ENCODE measurements around the gene TLE5.

TLE5 gene

DNA sequence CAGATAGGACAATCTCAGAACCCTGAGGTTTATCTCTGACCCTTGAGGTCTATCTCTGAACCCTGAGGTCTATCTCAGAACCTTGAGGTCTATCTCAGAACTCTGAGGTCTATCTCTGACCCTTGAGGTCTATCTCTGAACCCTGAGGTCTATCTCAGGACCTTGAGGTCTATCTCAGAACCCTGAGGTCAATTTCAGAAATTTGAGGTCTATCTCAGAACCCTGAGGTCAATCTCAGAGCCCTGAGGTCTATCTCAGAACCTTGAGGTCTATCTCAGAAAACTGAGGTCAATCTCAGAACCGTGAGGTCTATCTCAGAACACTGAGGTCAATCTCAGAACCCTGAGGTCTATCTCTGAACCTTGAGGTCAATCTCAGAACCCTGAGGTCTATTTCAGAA lies 35.5 kb downstream of the TLE5 start:
- Histone ChIP-seq H2BK5ac (ENCODE audit: low read length) (no peak overlapping the region), H2AFZ (ENCODE audit: low read length) (no peak overlapping the region), H3K18ac (ENCODE audit: low read length) (no peak overlapping the region), H3K14ac (ENCODE audit: low read length) (no peak overlapping the region), H2BK12ac (ENCODE audit: low read length) (no peak overlapping the region), H3K9me3 (replicated peaks in 1 of 2; ENCODE audit: control insufficient read depth in 2 of 2, insufficient read depth in 1 of 2, low read depth in 1 of 2, low read length in 2 of 2) (peaks cover 0 to 9% of the 10 kb centered on the region in 2 donors), H3K4me2 (ENCODE audit: insufficient read depth, low read length, poor library complexity, severe bottlenecking) (no peak overlapping the region), H3K36me3 (replicated peaks in 1 of 2; ENCODE audit: control insufficient read depth in 2 of 2, insufficient read depth in 2 of 2, low read length in 2 of 2) (no peaks in the 10 kb centered on the region), H3K79me1 (ENCODE audit: low read depth, low read length) (no peaks in the 10 kb centered on the region), H3K4me3 (ENCODE audit: low read length in 2 of 2) (no peak overlapping the region), H2BK15ac (ENCODE audit: low read length) (no peak overlapping the region), H4K91ac (ENCODE audit: low read depth, low read length, poor library complexity) (no peak overlapping the region), H4K8ac (ENCODE audit: low read depth, low read length) (no peak overlapping the region), H2AK5ac (ENCODE audit: low read depth, low read length) (no peak overlapping the region), H3K4ac (ENCODE audit: low read length) (no peak overlapping the region), H3K4me1 (ENCODE audit: control insufficient read depth in 2 of 2, insufficient read depth in 1 of 2, low read depth in 1 of 2, low read length in 2 of 2) (peaks cover 5 to 10% of the 10 kb centered on the region in 2 donors), H3K27ac (replicated peaks; ENCODE audit: low read length) (no peak overlapping the region), H3K9ac (ENCODE audit: low read depth, low read length, poor library complexity) (no peak overlapping the region), H3K27me3 (ENCODE audit: control insufficient read depth in 3 of 3, insufficient read depth in 3 of 3, low read depth in 1 of 3, low read length in 3 of 3) (peaks cover 18 to 86% (median 71%) of the 10 kb centered on the region in 3 experiments), H3K23ac (ENCODE audit: low read depth, low read length, poor library complexity) (no peak overlapping the region), H2BK120ac (ENCODE audit: low read depth, low read length) (no peak overlapping the region)
- DNase-seq (ENCODE audit: low spot score) = no peak
- no CpG with 5 or more reads among the region's 1 CpG for WGBS, 2 donors (ENCODE audit: extremely low coverage in 2 of 2, insufficient read length in 2 of 2, insufficient replicate concordance in 1 of 2)

GRCh38 chr19:3025549-3025886 lies 36.8 kb downstream of the TLE5 start:
- no peak overlapping the region for H4K8ac ChIP-seq (ENCODE audit: low read depth, low read length)

DNA sequence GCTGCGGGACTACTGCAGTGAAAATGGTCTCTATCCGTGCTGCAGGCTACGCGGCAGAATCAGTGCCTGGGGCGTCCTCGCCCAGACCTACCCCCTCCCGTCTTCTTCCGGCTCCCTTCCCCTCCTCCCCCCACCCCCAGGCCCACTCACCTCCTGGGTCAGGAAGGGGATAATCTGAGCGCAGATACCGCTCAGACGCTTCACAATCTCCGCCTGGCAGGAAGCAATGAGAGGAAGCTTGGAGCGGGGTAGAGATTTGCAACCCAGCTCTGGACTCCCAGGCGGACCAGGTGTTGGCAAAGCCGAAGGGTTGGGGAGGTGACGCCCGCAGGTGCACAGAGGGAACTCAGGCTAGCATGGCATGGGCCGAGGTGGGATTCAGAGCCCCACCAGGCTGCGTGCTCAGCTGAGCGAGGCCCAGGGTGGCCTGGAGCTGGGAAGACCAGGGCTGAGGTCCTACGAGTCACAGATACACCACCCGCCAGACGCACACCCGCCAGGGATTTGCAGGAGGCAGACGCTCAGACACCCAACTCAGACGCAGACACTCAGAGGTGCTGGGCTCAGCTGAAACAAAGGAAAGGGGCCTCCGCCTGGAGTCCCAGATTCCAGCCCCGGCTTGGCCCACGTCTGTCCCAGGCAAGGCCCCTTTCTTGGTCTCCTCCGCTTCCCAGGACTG lies 37.3 kb downstream of the TLE5 start:
- Histone ChIP-seq H3K4me1 (ENCODE audit: control insufficient read depth in 2 of 2, insufficient read depth in 1 of 2, low read depth in 1 of 2, low read length in 2 of 2) (peaks cover 5 to 10% of the 10 kb centered on the region in 2 donors), H4K8ac (ENCODE audit: low read depth, low read length) (no peak overlapping the region), H4K91ac (ENCODE audit: low read depth, low read length, poor library complexity) (peak overlapping the region; percentile 99), H2BK15ac (ENCODE audit: low read length) (no peak overlapping the region), H3K4ac (ENCODE audit: low read length) (no peak overlapping the region), H3K27me3 (ENCODE audit: control insufficient read depth in 3 of 3, insufficient read depth in 3 of 3, low read depth in 1 of 3, low read length in 3 of 3) (peaks cover 18 to 73% (median 54%) of the 10 kb centered on the region in 3 experiments), H2BK12ac (ENCODE audit: low read length) (no peak overlapping the region), H3K9me3 (replicated peaks in 1 of 2; ENCODE audit: control insufficient read depth in 2 of 2, insufficient read depth in 1 of 2, low read depth in 1 of 2, low read length in 2 of 2) (peaks cover 0 to 9% of the 10 kb centered on the region in 2 donors), H3K4me3 (ENCODE audit: low read length in 2 of 2) (no peak overlapping the region), H2AK5ac (ENCODE audit: low read depth, low read length) (peak overlapping the region; percentile 13), H3K9ac (ENCODE audit: low read depth, low read length, poor library complexity) (peak overlapping the region; percentile 24), H3K79me1 (ENCODE audit: low read depth, low read length) (no peaks in the 10 kb centered on the region), H3K18ac (ENCODE audit: low read length) (peak overlapping the region; percentile 71), H2BK120ac (ENCODE audit: low read depth, low read length) (no peak overlapping the region), H3K27ac (replicated peaks; ENCODE audit: low read length) (no peak overlapping the region), H3K14ac (ENCODE audit: low read length) (peak overlapping the region; percentile 73), H3K4me2 (ENCODE audit: insufficient read depth, low read length, poor library complexity, severe bottlenecking) (peak overlapping the region; percentile 20), H2BK5ac (ENCODE audit: low read length) (peak overlapping the region; percentile 11), H2AFZ (ENCODE audit: low read length) (peak overlapping the region; percentile 53), H3K23ac (ENCODE audit: low read depth, low read length, poor library complexity) (peak overlapping the region; percentile 85), H3K36me3 (replicated peaks in 1 of 2; ENCODE audit: control insufficient read depth in 2 of 2, insufficient read depth in 2 of 2, low read length in 2 of 2) (no peaks in the 10 kb centered on the region)
- WGBS, 2 donors (ENCODE audit: extremely low coverage in 2 of 2, insufficient read length in 2 of 2, insufficient replicate concordance in 1 of 2) = no CpG with 5 or more reads among the region's 30 CpGs
- DNase-seq (ENCODE audit: low spot score) = no peak

More at GRCh38 chr19:3025549-3025886, 36.8 kb downstream of the TLE5 start:
- Histone ChIP-seq H3K9me3 (replicated peaks in 1 of 2; ENCODE audit: control insufficient read depth in 2 of 2, insufficient read depth in 1 of 2, low read depth in 1 of 2, low read length in 2 of 2) (peaks cover 0 to 9% of the 10 kb centered on the region in 2 donors), H3K23ac (ENCODE audit: low read depth, low read length, poor library complexity) (no peak overlapping the region), H3K36me3 (replicated peaks in 1 of 2; ENCODE audit: control insufficient read depth in 2 of 2, insufficient read depth in 2 of 2, low read length in 2 of 2) (no peaks in the 10 kb centered on the region), H2AFZ (ENCODE audit: low read length) (peak overlapping the region; percentile 53), H3K18ac (ENCODE audit: low read length) (no peak overlapping the region), H2BK5ac (ENCODE audit: low read length) (no peak overlapping the region), H2AK5ac (ENCODE audit: low read depth, low read length) (no peak overlapping the region), H3K4me1 (ENCODE audit: control insufficient read depth in 2 of 2, insufficient read depth in 1 of 2, low read depth in 1 of 2, low read length in 2 of 2) (peaks cover 5 to 10% of the 10 kb centered on the region in 2 donors), H3K9ac (ENCODE audit: low read depth, low read length, poor library complexity) (no peak overlapping the region), H3K27me3 (ENCODE audit: control insufficient read depth in 3 of 3, insufficient read depth in 3 of 3, low read depth in 1 of 3, low read length in 3 of 3) (peaks cover 18 to 73% (median 59%) of the 10 kb centered on the region in 3 experiments), H3K4me3 (ENCODE audit: low read length in 2 of 2) (no peak overlapping the region), H2BK15ac (ENCODE audit: low read length) (no peak overlapping the region), H2BK120ac (ENCODE audit: low read depth, low read length) (no peak overlapping the region), H3K4me2 (ENCODE audit: insufficient read depth, low read length, poor library complexity, severe bottlenecking) (no peak overlapping the region), H4K91ac (ENCODE audit: low read depth, low read length, poor library complexity) (no peak overlapping the region), H3K4ac (ENCODE audit: low read length) (no peak overlapping the region), H2BK12ac (ENCODE audit: low read length) (no peak overlapping the region), H3K14ac (ENCODE audit: low read length) (no peak overlapping the region), H3K79me1 (ENCODE audit: low read depth, low read length) (no peaks in the 10 kb centered on the region), H3K27ac (replicated peaks; ENCODE audit: low read length) (no peak overlapping the region)
- DNase-seq (ENCODE audit: low spot score) = no peak
- WGBS, 2 donors (ENCODE audit: extremely low coverage in 2 of 2, insufficient read length in 2 of 2, insufficient replicate concordance in 1 of 2) = no CpG with 5 or more reads among the region's 9 CpGs

DNA sequence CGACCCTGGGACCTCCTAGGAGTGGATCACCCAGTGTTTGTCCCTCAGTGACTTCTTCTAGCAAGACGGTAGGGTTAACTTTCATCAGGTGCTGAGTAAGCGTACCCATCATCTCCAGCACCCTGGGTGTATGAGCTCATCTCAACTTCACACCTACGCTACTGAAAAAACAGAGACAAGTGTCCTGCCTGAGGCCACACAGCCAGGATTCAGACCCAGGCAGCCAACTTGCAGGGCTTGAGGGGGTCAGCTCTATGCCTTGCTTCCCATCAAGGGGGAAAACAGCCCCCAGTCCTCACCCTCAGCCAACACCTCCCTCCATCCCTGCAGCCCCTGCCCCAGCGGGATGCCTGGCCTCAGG lies 37.8 kb downstream of the TLE5 start:
- Histone ChIP-seq H2BK12ac (ENCODE audit: low read length) (no peak overlapping the region), H3K14ac (ENCODE audit: low read length) (no peak overlapping the region), H3K9ac (ENCODE audit: low read depth, low read length, poor library complexity) (peak overlapping the region; percentile 24), H3K4ac (ENCODE audit: low read length) (no peak overlapping the region), H3K18ac (ENCODE audit: low read length) (peak overlapping the region; percentile 71), H3K27ac (replicated peaks; ENCODE audit: low read length) (no peak overlapping the region), H4K91ac (ENCODE audit: low read depth, low read length, poor library complexity) (peak overlapping the region; percentile 99), H3K4me2 (ENCODE audit: insufficient read depth, low read length, poor library complexity, severe bottlenecking) (no peak overlapping the region), H2AK5ac (ENCODE audit: low read depth, low read length) (peak overlapping the region; percentile 13), H2BK15ac (ENCODE audit: low read length) (no peak overlapping the region), H3K79me1 (ENCODE audit: low read depth, low read length) (no peaks in the 10 kb centered on the region), H2BK5ac (ENCODE audit: low read length) (peak overlapping the region; percentile 11), H3K9me3 (replicated peaks in 1 of 2; ENCODE audit: control insufficient read depth in 2 of 2, insufficient read depth in 1 of 2, low read depth in 1 of 2, low read length in 2 of 2) (peaks cover 0 to 9% of the 10 kb centered on the region in 2 donors), H3K23ac (ENCODE audit: low read depth, low read length, poor library complexity) (peak overlapping the region; percentile 85), H2BK120ac (ENCODE audit: low read depth, low read length) (no peak overlapping the region), H2AFZ (ENCODE audit: low read length) (no peak overlapping the region), H4K8ac (ENCODE audit: low read depth, low read length) (no peak overlapping the region), H3K4me3 (ENCODE audit: low read length in 2 of 2) (peak overlapping the region in 1 of 2 donors; percentile 59), H3K36me3 (replicated peaks in 1 of 2; ENCODE audit: control insufficient read depth in 2 of 2, insufficient read depth in 2 of 2, low read length in 2 of 2) (no peaks in the 10 kb centered on the region), H3K27me3 (ENCODE audit: control insufficient read depth in 3 of 3, insufficient read depth in 3 of 3, low read depth in 1 of 3, low read length in 3 of 3) (peaks cover 18 to 68% (median 48%) of the 10 kb centered on the region in 3 experiments), H3K4me1 (ENCODE audit: control insufficient read depth in 2 of 2, insufficient read depth in 1 of 2, low read depth in 1 of 2, low read length in 2 of 2) (peaks cover 5 to 10% of the 10 kb centered on the region in 2 donors)
- WGBS, 2 donors (ENCODE audit: extremely low coverage in 2 of 2, insufficient read length in 2 of 2, insufficient replicate concordance in 1 of 2) = no CpG with 5 or more reads among the region's 5 CpGs
- DNase-seq (ENCODE audit: low spot score) = no peak

All from neuronal stem cell (in vitro differentiated cells).